Cardiac fibroblast (primary cell): ENCODE data around the gene ATF5.

Experiments
- DNase-seq, 2 donors: peaks; one replicate each; pipeline versions ENCODE4 v3.0.0 to v3.0.0-alpha.2; 2010; ENCODE audit warnings: low read depth in 2 of 2
- H3K4me3 ChIP-seq, 2 donors: replicated peaks in 1 of 2; 1 replicate in 1 of 2; 2 replicates in 1 of 2; pipeline ENCODE4 v1.5.1; 2011; ENCODE audit warnings: low read depth in 2 of 2, low read length in 2 of 2, mild to moderate bottlenecking in 2 of 2, moderate library complexity in 1 of 2
- CTCF ChIP-seq: IDR thresholded peaks from one replicate; pipeline ENCODE4 v1.5.1; 2011; ENCODE audit warnings: low read depth, mild to moderate bottlenecking, low read length, inconsistent platforms

ATF5 gene

GRCh38 chr19:49916839-49917733 is 11.9 kb upstream of the ATF5 start:
- no peak overlapping the region for H3K4me3 ChIP-seq
- peak; percentile 3 for TF ChIP-seq CTCF
- no peak for DNase-seq

- H3K4me3 ChIP-seq, result no peak overlapping the region
- DNase-seq, result no peak
- TF ChIP-seq CTCF, result no peak
Measured at GRCh38 chr19:49918089-49918488, 10.9 kb upstream of the ATF5 start.

GRCh38 chr19:49920624-49921363 is 8.2 kb upstream of the ATF5 start:
- no peak for DNase-seq
- no peak for TF ChIP-seq CTCF
- no peak overlapping the region for H3K4me3 ChIP-seq

GRCh38 chr19:49921871-49922795 is 6.9 kb upstream of the ATF5 start:
- no peak for TF ChIP-seq CTCF
- no peak overlapping the region for H3K4me3 ChIP-seq
- peak; percentile 50 to 72 for DNase-seq

GRCh38 chr19:49923055-49924003 is 5.7 kb upstream of the ATF5 start:
- no peak for DNase-seq
- TF ChIP-seq CTCF, result no peak
- H3K4me3 ChIP-seq, result no peak overlapping the region
